ENCODE results near the gene NPTX1. TPM values are rescaled to one million over a fixed set of nuclear protein-coding genes. Genes with fewer than 3 reads are reported as not detected.

NPTX1 gene
- total RNA-seq, 1 donor from 2014 or later: not detected

DNA sequence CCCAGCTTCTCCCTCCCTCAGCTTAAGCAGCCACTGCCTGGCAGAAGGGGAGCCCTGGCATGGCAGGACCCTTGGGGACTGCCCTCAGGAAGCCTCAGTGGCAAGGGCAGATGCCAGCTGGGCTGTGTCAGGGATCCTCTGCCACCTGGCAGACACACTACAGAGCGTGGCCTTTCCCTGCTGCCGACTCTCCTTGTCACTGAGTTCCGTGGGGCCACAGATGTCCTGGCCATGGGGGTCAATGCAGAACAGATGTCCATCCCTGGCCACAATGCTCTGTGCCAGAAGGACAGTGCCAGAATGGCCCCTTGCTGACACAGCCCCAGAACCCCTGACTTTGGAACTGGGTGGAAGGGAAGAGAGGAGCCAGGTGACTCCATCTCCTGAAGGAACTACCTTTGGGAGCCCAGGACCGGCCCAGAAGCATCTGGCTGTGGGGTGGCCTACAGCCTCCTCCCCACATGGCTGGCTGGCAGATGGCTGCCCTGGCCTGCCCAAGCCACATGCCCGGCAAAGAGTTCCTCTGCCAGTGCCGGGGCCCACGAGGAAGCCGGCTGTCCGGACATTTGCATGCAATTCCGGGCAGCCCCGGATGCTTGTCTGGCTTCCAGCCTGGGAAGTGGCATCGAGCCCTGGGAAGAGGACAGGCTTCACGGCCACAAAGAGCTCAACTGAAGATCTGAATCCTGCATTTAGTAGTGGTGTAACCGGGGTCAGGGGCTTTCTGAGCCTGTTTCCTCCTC lies 24.1 kb downstream of the NPTX1 start:
- DNase-seq (no peak), ATAC-seq (ENCODE audit: poor library complexity) (no peak)
- intact Hi-C loops (cut with DNase I): no loop called here

- DNase-seq (no peak), ATAC-seq (ENCODE audit: poor library complexity) (no peak)
- intact Hi-C loops (cut with DNase I): no loop called here
Observed at GRCh38 chr17:80451104-80451775, 25.2 kb downstream of the NPTX1 start.

DNA sequence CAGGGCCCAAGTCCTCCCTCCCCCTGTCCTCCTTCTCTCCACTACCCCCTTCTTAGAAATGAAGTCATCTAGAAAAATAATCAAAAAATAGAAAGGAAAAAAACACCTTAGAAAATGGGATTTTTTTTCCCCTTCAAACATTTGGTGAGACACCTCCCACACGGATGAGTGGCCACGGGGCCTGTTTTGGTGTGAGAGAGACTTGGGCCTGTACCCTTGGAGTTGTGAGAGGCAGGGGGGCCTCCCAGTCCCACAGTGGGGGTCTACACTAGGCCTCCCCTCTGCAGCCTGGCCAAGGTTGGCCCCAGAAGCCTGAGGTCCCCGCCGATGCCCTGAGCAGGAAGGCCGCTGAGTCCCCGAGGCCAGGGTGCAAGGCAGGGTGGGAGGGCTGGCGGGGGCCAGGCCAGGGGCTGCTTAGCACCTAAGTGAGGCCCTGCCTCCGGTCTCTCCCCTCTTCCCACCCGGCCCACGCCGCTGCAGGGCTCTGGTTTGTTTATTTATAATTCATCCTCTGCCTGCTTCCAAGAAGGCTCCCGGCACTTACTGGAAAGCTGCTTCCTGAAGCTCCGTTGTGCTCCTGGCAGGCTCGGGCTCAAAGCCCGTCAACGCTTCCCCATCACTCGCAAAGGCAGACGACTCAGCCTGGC lies 26.4 kb downstream of the NPTX1 start:
- ATAC-seq (ENCODE audit: poor library complexity) (no peak), DNase-seq (no peak)
- intact Hi-C loops (cut with DNase I): no loop called here

- no peak for DNase-seq
- no peak for ATAC-seq (ENCODE audit: poor library complexity)
- intact Hi-C loops (cut with DNase I): no loop called here
Observed at GRCh38 chr17:80449194-80449929, 27.0 kb downstream of the NPTX1 start.

GRCh38 chr17:80447790-80448189 lies 28.6 kb downstream of the NPTX1 start:
- no peak for DNase-seq
- ATAC-seq (ENCODE audit: poor library complexity): no peak

GRCh38 chr17:80446645-80447405 lies 29.6 kb downstream of the NPTX1 start:
- DNase-seq (no peak), ATAC-seq (ENCODE audit: poor library complexity) (no peak)
- intact Hi-C loops (cut with DNase I): no loop called here

More at GRCh38 chr17:80447790-80448189, 28.6 kb downstream of the NPTX1 start:
- intact Hi-C loops (cut with DNase I): no loop called here

DNA sequence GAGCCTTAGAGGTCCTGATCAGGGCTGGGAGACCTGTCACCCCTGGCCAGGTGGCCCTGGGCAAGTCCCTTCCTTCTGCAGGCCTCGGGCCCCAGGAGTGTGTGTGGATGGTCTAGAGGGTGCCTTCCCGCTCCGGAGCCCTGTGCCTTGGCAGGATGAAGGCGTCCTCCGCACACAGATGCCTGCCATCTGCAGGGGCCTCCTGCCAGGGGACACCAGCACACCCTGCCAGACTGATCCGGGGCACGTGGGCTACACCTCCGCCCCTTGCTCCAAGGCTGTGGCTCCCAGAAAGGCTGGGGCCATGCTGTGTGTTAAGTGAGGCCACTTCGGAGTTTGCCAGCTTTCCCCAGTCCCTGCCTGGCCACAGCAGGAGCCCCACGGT lies 30.7 kb downstream of the NPTX1 start:
- no peak for DNase-seq
- ATAC-seq (ENCODE audit: poor library complexity): no peak
- intact Hi-C loops (cut with DNase I): no loop called here

DNA sequence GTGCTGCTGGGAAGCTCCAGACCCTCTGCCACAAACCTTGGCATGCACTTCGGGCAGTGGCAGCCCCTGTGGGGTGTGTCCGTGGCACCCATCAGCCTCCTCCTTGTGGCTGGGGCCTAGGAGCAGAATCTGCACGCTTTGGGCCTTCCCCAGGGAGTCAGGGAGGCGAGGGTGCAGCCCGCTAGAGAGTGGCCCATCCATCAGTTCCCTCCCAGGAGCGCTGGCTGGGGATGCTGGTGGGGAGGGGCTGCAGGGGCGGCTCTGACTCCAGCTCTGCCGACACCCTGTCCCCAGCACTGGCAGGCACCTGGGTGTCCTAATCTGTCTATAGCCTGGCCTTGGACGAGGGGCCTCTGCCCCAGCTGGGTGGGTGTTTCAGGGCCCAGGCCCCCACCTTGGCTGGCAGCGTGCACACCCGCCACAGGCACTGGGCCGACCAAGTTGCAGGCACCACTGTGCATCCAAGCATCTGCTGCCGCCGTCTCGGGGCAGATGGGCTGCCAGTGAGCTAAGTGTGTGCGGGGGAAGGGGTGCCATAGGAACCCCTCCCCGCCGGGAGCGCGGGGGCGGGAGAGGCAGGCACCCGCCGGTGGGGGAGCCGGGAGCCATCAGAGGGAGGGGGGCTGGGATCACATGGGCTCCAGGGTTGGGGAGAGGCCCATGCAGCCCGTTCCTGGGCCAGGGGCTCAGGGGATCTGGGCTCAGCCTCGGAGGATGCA lies 31.2 kb downstream of the NPTX1 start:
- ATAC-seq (ENCODE audit: poor library complexity) (no peak), DNase-seq (no peak)
- intact Hi-C loops (cut with DNase I): no loop called here

- ATAC-seq (ENCODE audit: poor library complexity) (no peak), DNase-seq (no peak)
- intact Hi-C loops (cut with DNase I): no loop called here
Observed at GRCh38 chr17:80444644-80444979, 31.8 kb downstream of the NPTX1 start.

GRCh38 chr17:80443916-80444643 lies 32.3 kb downstream of the NPTX1 start:
- ATAC-seq (ENCODE audit: poor library complexity): no peak
- intact Hi-C loops (cut with DNase I): no loop called here
- no peak for DNase-seq

DNA sequence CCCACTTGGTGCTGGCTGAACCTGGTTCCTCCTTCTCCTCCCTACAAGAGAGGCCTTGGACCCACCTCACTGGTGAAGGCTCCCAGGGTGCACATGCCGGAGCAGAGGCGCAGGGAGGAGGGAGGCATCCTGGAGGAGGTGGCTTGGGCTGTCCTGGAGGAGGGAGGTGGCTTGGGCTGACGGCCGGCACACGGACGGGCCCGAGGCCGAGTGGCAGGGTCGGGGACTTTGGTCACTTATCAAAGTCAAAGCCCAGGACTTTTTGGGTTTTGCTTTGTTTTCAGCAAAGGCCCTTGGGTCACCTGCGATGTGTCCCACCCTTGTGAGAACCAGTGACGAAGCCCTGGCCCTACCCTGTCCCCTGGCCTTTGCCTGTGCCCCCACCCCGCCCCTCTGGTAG lies 32.9 kb downstream of the NPTX1 start:
- intact Hi-C loops (cut with DNase I): no loop called here
- DNase-seq (no peak), ATAC-seq (ENCODE audit: poor library complexity) (no peak)

DNA sequence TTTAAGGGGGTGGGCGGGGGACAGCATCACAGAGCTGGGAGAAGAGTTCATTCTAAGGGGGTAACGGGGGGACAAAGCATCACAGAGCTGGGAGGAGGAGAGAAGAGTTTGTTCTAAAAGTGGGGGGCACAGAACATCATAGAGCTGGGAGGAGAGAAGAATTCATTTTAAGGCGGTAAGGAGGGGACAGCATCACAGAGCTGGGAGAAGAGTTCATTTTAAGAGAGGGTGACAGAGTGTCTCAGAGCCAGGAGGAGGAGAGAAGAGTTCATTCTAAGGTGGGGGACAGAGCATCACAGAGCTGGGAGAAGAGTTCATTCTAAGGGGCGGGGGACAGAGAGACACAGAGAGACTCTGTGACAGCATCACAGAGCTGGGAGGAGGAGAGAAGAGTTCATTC lies 33.6 kb downstream of the NPTX1 start:
- no peak for DNase-seq
- intact Hi-C loops (cut with DNase I): no loop called here
- ATAC-seq (ENCODE audit: poor library complexity): no peak

DNA sequence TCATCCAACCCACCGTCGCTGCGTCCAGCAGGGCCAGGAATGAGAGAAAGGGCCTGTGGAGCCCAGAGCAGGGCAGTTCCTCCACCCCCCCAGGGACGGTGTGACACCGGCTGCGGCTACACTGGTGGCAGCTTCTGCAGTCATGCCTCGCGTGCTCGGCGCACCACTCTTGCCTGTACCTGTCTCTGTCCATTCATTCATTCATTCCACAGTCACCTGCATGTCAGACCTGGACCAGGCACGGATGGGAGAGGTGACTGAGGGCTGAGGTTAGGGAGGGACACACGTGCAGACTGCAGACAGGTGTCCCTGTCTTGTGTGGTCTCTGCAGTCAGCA lies 34.1 kb downstream of the NPTX1 start:
- no peak for ATAC-seq (ENCODE audit: poor library complexity)
- no peak for DNase-seq
- intact Hi-C loops (cut with DNase I): no loop called here

DNA sequence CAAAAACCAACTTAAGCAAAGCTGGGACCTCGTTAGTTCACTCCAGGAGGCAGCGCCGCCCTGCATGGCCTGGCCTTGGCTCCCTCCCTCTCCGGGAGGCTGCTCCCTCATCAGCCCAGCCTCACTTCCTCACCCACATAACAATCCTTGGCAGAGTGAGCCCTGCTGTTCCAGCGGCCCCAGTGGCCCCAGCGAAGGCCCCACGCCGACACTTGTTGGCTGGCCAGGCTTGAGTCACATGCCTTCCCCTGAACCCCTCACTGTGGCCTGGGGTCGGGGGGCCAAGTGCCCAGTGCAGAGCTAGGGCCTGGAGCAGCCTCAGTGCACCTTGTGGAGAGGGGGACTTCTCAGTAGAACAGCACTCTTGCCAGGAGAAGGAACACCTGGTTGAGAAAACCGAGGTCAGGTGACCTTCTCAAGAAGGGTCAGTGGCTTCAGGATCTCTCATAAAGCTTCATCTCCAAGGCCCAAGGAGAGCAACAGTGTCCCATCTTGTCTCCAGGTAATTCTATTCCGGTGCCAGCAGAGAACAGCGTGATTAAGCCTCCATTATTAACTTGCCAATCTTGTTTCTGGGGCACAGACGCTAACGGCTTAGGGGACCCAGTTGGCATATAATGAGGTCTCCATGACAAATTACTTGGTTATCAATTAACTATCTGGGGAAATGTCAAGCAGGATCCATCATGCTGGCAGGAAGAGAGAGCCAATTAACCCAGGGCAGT lies 34.6 kb downstream of the NPTX1 start:
- intact Hi-C loops (cut with DNase I): no loop called here
- DNase-seq: no peak
- ATAC-seq (ENCODE audit: poor library complexity): no peak

DNA sequence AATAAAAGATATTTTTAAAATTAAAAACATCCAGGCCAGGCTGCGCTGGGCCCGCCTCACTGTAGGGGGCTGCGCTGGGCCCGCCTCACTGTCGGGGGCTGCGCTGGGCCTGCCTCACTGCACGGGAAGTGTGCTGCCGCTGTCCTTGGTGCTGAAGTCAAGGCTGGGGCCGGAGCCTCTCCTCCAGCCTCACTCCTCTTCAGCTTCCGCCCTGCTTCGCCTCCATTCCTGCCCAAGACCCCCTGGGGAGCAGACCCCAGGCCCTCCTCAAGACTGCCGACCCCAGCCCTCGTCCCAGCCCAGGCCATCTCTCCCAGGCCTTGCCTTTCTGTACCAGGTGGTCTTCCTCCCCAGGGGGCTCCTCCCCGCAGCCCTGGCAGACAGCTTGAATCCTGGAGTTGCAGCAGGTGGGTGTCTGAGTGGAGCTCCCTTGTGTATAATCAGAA lies 35.3 kb downstream of the NPTX1 start:
- peak; percentile 61 for ATAC-seq (ENCODE audit: poor library complexity)
- DNase-seq: peak; percentile 55

GRCh38 chr17:80439499-80439898 lies 36.9 kb downstream of the NPTX1 start:
- intact Hi-C loops (cut with DNase I): no loop called here
- ATAC-seq (ENCODE audit: poor library complexity): no peak
- DNase-seq: no peak

More for the DNA sequence above, 35.3 kb downstream of the NPTX1 start:
- intact Hi-C loops (cut with DNase I): no loop called here

- intact Hi-C loops (cut with DNase I): no loop called here
- DNase-seq: no peak
- no peak for ATAC-seq (ENCODE audit: poor library complexity)
Observed at GRCh38 chr17:80438806-80439205, 37.6 kb downstream of the NPTX1 start.

All from Right ventricle myocardium superior (tissue), 1 donor.